BE2C (cell line): ENCODE results near the gene SERPINC1.

Source experiments
- DNase-seq: peaks from one replicate; pipeline ENCODE4 v3.0.0-alpha.2; 2020
- H3K27me3 ChIP-seq: fragments of 250-450 bp; sonication (Bioruptor Pico); 2 replicates; pipeline ENCODE4 v1.5.1; 2020; ENCODE audit warnings: mild to moderate bottlenecking
- H3K36me3 ChIP-seq: fragments of 250-450 bp; sonication (Bioruptor Pico); 2 replicates; pipeline ENCODE4 v1.5.1; 2020; ENCODE audit warnings: mild to moderate bottlenecking
- H3K4me1 ChIP-seq: fragments of 250-450 bp; sonication (Bioruptor Pico); 2 replicates; pipeline ENCODE4 v1.5.1; 2020
- H3K4me3 ChIP-seq: 2 replicates; pipeline ENCODE4 v1.5.1; 2011; ENCODE audit warnings: low read depth, low read length
- H3K9me3 ChIP-seq: fragments of 250-450 bp; sonication (Bioruptor Pico); 2 replicates; pipeline ENCODE4 v1.5.1; 2020
- TF ChIP-seq, protein P1 (sequence below): IDR thresholded peaks from 2 replicates; pipeline ENCODE4 v1.5.1; 2012; ENCODE audit warnings: mild to moderate bottlenecking, low read depth, low read length

The SERPINC1 gene

GRCh38 chr1:173917635-173918493 is 737 bp upstream of the SERPINC1 start:
- no peaks in the 10 kb centered on the region for H3K4me1 ChIP-seq
- no peaks in the 10 kb centered on the region for H3K27me3 ChIP-seq
- H3K4me3 ChIP-seq, result no peak overlapping the region
- no peaks in the 10 kb centered on the region for H3K36me3 ChIP-seq
- H3K9me3 ChIP-seq, result no peaks in the 10 kb centered on the region
- TF ChIP-seq, protein P1, sequence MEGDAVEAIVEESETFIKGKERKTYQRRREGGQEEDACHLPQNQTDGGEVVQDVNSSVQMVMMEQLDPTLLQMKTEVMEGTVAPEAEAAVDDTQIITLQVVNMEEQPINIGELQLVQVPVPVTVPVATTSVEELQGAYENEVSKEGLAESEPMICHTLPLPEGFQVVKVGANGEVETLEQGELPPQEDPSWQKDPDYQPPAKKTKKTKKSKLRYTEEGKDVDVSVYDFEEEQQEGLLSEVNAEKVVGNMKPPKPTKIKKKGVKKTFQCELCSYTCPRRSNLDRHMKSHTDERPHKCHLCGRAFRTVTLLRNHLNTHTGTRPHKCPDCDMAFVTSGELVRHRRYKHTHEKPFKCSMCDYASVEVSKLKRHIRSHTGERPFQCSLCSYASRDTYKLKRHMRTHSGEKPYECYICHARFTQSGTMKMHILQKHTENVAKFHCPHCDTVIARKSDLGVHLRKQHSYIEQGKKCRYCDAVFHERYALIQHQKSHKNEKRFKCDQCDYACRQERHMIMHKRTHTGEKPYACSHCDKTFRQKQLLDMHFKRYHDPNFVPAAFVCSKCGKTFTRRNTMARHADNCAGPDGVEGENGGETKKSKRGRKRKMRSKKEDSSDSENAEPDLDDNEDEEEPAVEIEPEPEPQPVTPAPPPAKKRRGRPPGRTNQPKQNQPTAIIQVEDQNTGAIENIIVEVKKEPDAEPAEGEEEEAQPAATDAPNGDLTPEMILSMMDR, result no peak
- no peak for DNase-seq

- Histone ChIP-seq H3K4me1 (no peaks in the 10 kb centered on the region), H3K27me3 (no peaks in the 10 kb centered on the region), H3K36me3 (no peaks in the 10 kb centered on the region), H3K9me3 (no peaks in the 10 kb centered on the region), H3K4me3 (no peak overlapping the region)
- no peak for DNase-seq
- TF ChIP-seq, protein P1, result no peak
Measured at GRCh38 chr1:173916667-173917066, 460 bp downstream of the SERPINC1 start.

- H3K27me3 ChIP-seq, result no peaks in the 10 kb centered on the region
- no peak for DNase-seq
- H3K9me3 ChIP-seq, result no peaks in the 10 kb centered on the region
- TF ChIP-seq, protein P1, result no peak
- no peaks in the 10 kb centered on the region for H3K36me3 ChIP-seq
- no peaks in the 10 kb centered on the region for H3K4me1 ChIP-seq
- no peak overlapping the region for H3K4me3 ChIP-seq
Measured at GRCh38 chr1:173915596-173915995, 1.5 kb downstream of the SERPINC1 start.

- Histone ChIP-seq H3K27me3 (no peaks in the 10 kb centered on the region), H3K36me3 (no peaks in the 10 kb centered on the region), H3K9me3 (no peaks in the 10 kb centered on the region), H3K4me3 (no peak overlapping the region), H3K4me1 (no peaks in the 10 kb centered on the region)
- TF ChIP-seq, protein P1, result peak; percentile 81
- peak; percentile 59 for DNase-seq
Measured at GRCh38 chr1:173914366-173914871, 2.7 kb downstream of the SERPINC1 start.

DNA sequence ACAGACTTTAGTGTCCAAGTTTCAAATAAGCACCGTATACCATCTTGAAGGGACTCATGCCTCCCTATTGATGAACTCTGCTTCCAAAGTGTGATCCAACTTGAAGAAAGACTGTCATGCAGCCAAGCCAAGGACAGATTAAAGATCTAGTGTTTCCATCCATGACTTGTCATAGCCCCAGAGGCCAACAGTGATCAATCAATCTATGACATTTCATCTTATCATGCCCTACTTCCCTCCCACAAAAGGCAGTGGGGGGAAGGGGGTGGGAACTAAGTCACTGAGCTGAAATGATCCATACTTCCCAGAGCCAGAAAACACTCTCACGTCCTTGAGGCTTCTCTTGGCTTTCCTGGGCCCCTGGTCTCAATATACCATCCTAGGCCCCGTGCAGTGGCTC is 4.0 kb downstream of the SERPINC1 start:
- Histone ChIP-seq H3K9me3 (no peaks in the 10 kb centered on the region), H3K36me3 (no peaks in the 10 kb centered on the region), H3K4me3 (no peak overlapping the region), H3K27me3 (no peaks in the 10 kb centered on the region), H3K4me1 (no peaks in the 10 kb centered on the region)
- TF ChIP-seq, protein P1, result no peak
- DNase-seq, result no peak
